A549 (cell line): ENCODE measurements around the gene SLC19A1. TPM values are rescaled to one million over a fixed set of nuclear protein-coding genes. Genes with fewer than 3 reads are reported as not detected.

Experiments
- ATAC-seq, 2 experiments: fragments of 200-7000 bp in 1 of 2; fragments of >200 bp in 1 of 2; cut with Nextera tagmentation in 1 of 2; cut with Tn5 transposase in 1 of 2; 3 replicates each; pipeline versions ENCODE4 v1.8.0 to v1.9.1; 2018 to 2020; ENCODE audit warnings: mild to moderate bottlenecking in 1 of 2, moderate library complexity in 1 of 2
- CTCF ChIA-PET: fragments of 300-600 bp; sonication (Branson Sonifier 250); formaldehyde crosslinking; extraction: SDS; loops from one replicate; lab custom pipeline; 2021; ENCODE audit warnings: antibody characterized with exemption, inconsistent platforms; lab: Yijun Ruan, JAX
- POLR2A ChIA-PET: fragments of 350-600 bp; formaldehyde crosslinking; extraction: SDS; loops from one replicate; lab custom pipeline; 2021; ENCODE audit warnings: antibody characterized with exemption, inconsistent platforms; lab: Yijun Ruan, JAX
- DNase-seq, 2 experiments: peaks; one replicate each; pipeline versions ENCODE4 v3.0.0 to v3.0.0-alpha.2; 2011 to 2016; ENCODE audit warnings: low read depth in 1 of 2, low spot score in 1 of 2
- FAIRE-seq: peaks from 2 replicates; lab custom pipeline; 2011; peaks lifted over from hg19 to GRCh38; lab: Jason Lieb, UNC
- H3K27ac ChIP-seq, 2 experiments: fragments of >200 bp; sonication (Bioruptor Twin); formaldehyde crosslinking; 3 replicates each; pipeline ENCODE4 v1.5.1; 2016 to 2017
- H3K4me1 ChIP-seq: fragments of >200 bp; sonication (Bioruptor Twin); formaldehyde crosslinking; 3 replicates; pipeline ENCODE4 v1.6.1; 2016
- H3K4me2 ChIP-seq: fragments of >200 bp; sonication (Bioruptor Twin); formaldehyde crosslinking; 3 replicates; pipeline ENCODE4 v1.6.1; 2016
- H3K4me3 ChIP-seq: fragments of >200 bp; sonication (Bioruptor Twin); formaldehyde crosslinking; 3 replicates; pipeline ENCODE4 v1.5.1; 2016
- H3K9me3 ChIP-seq: fragments of >200 bp; sonication (Bioruptor Twin); formaldehyde crosslinking; 3 replicates; pipeline ENCODE4 v1.6.1; 2016
- CBX2 ChIP-seq: fragments of 200-600 bp; sonication (generic); IDR thresholded peaks from 2 replicates; pipeline ENCODE4 v1.6.1; 2016; ENCODE audit warnings: low read depth, mild to moderate bottlenecking, borderline replicate concordance
- EHMT2 ChIP-seq: fragments of 200-600 bp; sonication (generic); IDR thresholded peaks from 2 replicates; pipeline ENCODE4 v1.6.1; 2016; ENCODE audit warnings: antibody characterized with exemption, low read depth, mild to moderate bottlenecking, moderate library complexity
- ESRRA ChIP-seq: fragments of 150-350 bp; IDR thresholded peaks from 2 replicates; pipeline ENCODE4 v1.6.1; 2014; ENCODE audit warnings: mild to moderate bottlenecking, low read length, borderline replicate concordance
- FOXS1 ChIP-seq: fragments of 250-450 bp; sonication (Bioruptor Pico); IDR thresholded peaks from 2 replicates; pipeline ENCODE4 v1.5.0; 2020; ENCODE audit warnings: mild to moderate bottlenecking, moderate library complexity
- HOXB13 ChIP-seq: fragments of 250-450 bp; sonication (Bioruptor Pico); IDR thresholded peaks from 2 replicates; pipeline ENCODE4 v1.5.0; 2020; ENCODE audit warnings: low read depth, mild to moderate bottlenecking, moderate library complexity
- JUNB ChIP-seq: fragments of >200 bp; sonication (Bioruptor Twin); formaldehyde crosslinking; IDR thresholded peaks from 2 replicates; pipeline ENCODE4 v1.6.1; 2016
- KDM5A ChIP-seq: fragments of 200-600 bp; sonication (generic); IDR thresholded peaks from 2 replicates; pipeline ENCODE4 v1.6.1; 2016; ENCODE audit warnings: antibody characterized with exemption, mild to moderate bottlenecking
- MAFK ChIP-seq: fragments of 450-650 bp; IDR thresholded peaks from 2 replicates; pipeline ENCODE4 v1.6.1; 2014; ENCODE audit not compliant: partially characterized antibody
- MAZ ChIP-seq: fragments of 150-350 bp; IDR thresholded peaks from 2 replicates; pipeline ENCODE4 v1.6.1; 2014; ENCODE audit warnings: antibody characterized with exemption, low read depth, low read length, borderline replicate concordance
- MYC ChIP-seq: IDR thresholded peaks from 2 replicates; pipeline ENCODE4 v1.6.1; 2012; ENCODE audit warnings: mild to moderate bottlenecking, inconsistent platforms, low read length, improper control_type of control experiment, borderline replicate concordance
- NFE2L2 ChIP-seq: fragments of 150-350 bp; conservative IDR thresholded peaks from 2 replicates; pipeline ENCODE4 v1.6.1; 2014; ENCODE audit warnings: low read length
- POLR2A ChIP-seq: IDR thresholded peaks from 2 replicates; pipeline ENCODE4 v1.6.1; 2012; ENCODE audit warnings: mild to moderate bottlenecking, low read length
- POLR2AphosphoS2 ChIP-seq: conservative IDR thresholded peaks from 2 replicates; pipeline ENCODE4 v1.6.1; 2012; ENCODE audit warnings: low read length, improper control_type of control experiment, inconsistent platforms
- RAD21 ChIP-seq, 2 experiments: fragments of >200 bp in 1 of 2; sonication (Bioruptor Twin) in 1 of 2; formaldehyde crosslinking in 1 of 2; IDR thresholded peaks in 1 of 2; conservative IDR thresholded peaks in 1 of 2; 2 replicates in 1 of 2; 3 replicates in 1 of 2; pipeline ENCODE4 v1.6.1; 2012 to 2018; ENCODE audit warnings: inconsistent platforms in 1 of 2
- RFX5 ChIP-seq: fragments of 450-650 bp; IDR thresholded peaks from 2 replicates; pipeline ENCODE4 v1.7.1; 2014; ENCODE audit warnings: antibody characterized with exemption, mild to moderate bottlenecking, moderate library complexity
- TP53 ChIP-seq: fragments of 250-450 bp; sonication (Bioruptor Pico); IDR thresholded peaks from 2 replicates; pipeline ENCODE4 v1.5.0; 2021; ENCODE audit warnings: mild to moderate bottlenecking, moderate library complexity
- ZC3H11A ChIP-seq: fragments of 450-650 bp; IDR thresholded peaks from 2 replicates; pipeline ENCODE4 v1.6.1; 2014; ENCODE audit warnings: antibody characterized with exemption, mild to moderate bottlenecking
- ZFP36 ChIP-seq: fragments of 450-650 bp; IDR thresholded peaks from 2 replicates; pipeline ENCODE4 v1.6.1; 2014; ENCODE audit warnings: borderline replicate concordance; ENCODE audit not compliant: partially characterized antibody
- ZNF302 ChIP-seq: fragments of 250-450 bp; sonication (Bioruptor Pico); IDR thresholded peaks from 2 replicates; pipeline ENCODE4 v1.9.0; 2021; ENCODE audit warnings: inconsistent platforms, mild to moderate bottlenecking, moderate library complexity
- WGBS: methylation state at CpG from one replicate; pipeline ENCODE4 v1.1.6; 2017; ENCODE audit errors: missing lambda C conversion rate; 5-methylcytosine and 5-hydroxymethylcytosine counted together
- polyA plus RNA-seq, 4 experiments: library from polyadenylated mRNA; depleted of rRNA in 3 of 4; stranded (reverse); fragments of >200 nt; fragmentation: RNase III in 1 of 4; extraction: RNeasy Plus Mini Kit Qiagen cat#74134 plus additional on column Dnase treatment in 1 of 4; gene quantifications; 2 replicates in 3 of 4; 3 replicates in 1 of 4; pipeline ENCODE4 v1.2.3, GENCODE V29; 2011 to 2017
- TF ChIP-seq, protein P1 (sequence below): IDR thresholded peaks from 2 replicates; pipeline ENCODE4 v1.6.1; 2012
- TF ChIP-seq, protein P2 (sequence below): fragments of 250-450 bp; sonication (Bioruptor Pico); IDR thresholded peaks from 2 replicates; pipeline ENCODE4 v1.5.0; 2021; ENCODE audit warnings: mild to moderate bottlenecking, moderate library complexity, borderline replicate concordance
- TF ChIP-seq, protein P3 (sequence below): fragments of 150-350 bp; IDR thresholded peaks from 2 replicates; pipeline ENCODE4 v1.6.1; 2014; ENCODE audit warnings: low read depth, mild to moderate bottlenecking, low read length
- TF ChIP-seq, protein P4 (sequence below): fragments of 450-650 bp; IDR thresholded peaks from 2 replicates; pipeline ENCODE4 v1.6.1; 2014; ENCODE audit warnings: antibody characterized with exemption
- TF ChIP-seq, protein P5 (sequence below): fragments of 200-600 bp; sonication (generic); IDR thresholded peaks from 2 replicates; pipeline ENCODE4 v1.6.1; 2016; ENCODE audit warnings: antibody characterized with exemption, mild to moderate bottlenecking, moderate library complexity

Gene SLC19A1
- polyA plus RNA-seq, 2 of the 4 experiments (the other 2 are of a cell fraction): 9.8 to 14.0 TPM

DNA sequence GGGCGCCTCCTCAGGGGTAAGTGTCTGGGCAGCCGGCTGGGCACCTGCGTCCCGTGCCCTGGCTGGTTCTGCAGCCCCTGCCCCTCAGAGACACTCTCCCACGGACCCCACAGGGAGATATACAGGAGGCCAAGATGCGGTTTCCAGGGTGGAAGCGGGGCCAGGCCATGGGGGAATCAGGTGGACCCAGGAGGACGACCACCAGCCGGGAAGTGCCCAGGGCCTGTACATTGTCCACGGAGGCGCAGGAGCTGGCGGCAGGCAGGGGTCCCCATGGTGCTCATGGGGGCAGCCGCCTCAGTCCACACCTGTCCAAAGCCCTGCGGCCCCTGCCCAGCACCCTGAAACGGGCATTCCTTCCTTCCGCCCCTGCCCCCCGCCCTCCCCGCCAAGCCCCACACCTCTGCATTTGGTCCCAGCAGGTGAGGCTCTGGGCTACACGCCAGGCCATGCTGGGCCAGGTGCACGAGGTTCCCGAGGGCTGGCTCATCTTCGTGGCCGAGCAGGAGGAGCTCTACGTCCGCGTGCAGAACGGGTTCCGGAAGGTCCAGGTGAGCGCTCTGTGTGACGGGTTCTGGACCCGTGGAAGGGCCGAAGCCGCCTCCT is 36.7 kb downstream of the SLC19A1 start:
- FAIRE-seq (no peak), DNase-seq (no peak)
- CTCF ChIA-PET: interaction anchor here (0.6 kb wide), 1 partner anchor 140 kb away, joined by 4 read pairs; no protein-coding TSS in a partner anchor
- Histone ChIP-seq H3K4me3 (no peak overlapping the region), H3K27ac (no peak overlapping the region), H3K9me3 (no peaks in the 10 kb centered on the region), H3K4me1 (no peaks in the 10 kb centered on the region), H3K4me2 (no peak overlapping the region)
- TF ChIP-seq ZNF302 (CRISPR knock-in tag) (no peak), MAZ (no peak), RFX5 (no peak), ZC3H11A (no peak), POLR2A (no peak), EHMT2 (no peak), CBX2 (no peak), HOXB13 (CRISPR knock-in tag) (no peak), ESRRA (no peak), JUNB (no peak), ZFP36 (no peak), KDM5A (no peak)
- TF ChIP-seq, protein P1, sequence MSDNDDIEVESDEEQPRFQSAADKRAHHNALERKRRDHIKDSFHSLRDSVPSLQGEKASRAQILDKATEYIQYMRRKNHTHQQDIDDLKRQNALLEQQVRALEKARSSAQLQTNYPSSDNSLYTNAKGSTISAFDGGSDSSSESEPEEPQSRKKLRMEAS: no peak
- TF ChIP-seq, protein P2, sequence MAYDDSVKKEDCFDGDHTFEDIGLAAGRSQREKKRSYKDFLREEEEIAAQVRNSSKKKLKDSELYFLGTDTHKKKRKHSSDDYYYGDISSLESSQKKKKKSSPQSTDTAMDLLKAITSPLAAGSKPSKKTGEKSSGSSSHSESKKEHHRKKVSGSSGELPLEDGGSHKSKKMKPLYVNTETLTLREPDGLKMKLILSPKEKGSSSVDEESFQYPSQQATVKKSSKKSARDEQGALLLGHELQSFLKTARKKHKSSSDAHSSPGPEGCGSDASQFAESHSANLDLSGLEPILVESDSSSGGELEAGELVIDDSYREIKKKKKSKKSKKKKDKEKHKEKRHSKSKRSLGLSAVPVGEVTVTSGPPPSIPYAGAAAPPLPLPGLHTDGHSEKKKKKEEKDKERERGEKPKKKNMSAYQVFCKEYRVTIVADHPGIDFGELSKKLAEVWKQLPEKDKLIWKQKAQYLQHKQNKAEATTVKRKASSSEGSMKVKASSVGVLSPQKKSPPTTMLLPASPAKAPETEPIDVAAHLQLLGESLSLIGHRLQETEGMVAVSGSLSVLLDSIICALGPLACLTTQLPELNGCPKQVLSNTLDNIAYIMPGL (CRISPR knock-in tag): no peak
- TF ChIP-seq, all 56 proteins: peak for 0
- ATAC-seq: no peak
- POLR2A ChIA-PET: no interaction called here
- WGBS: 89% methylated on average over 15 of the region's 33 CpGs

DNA sequence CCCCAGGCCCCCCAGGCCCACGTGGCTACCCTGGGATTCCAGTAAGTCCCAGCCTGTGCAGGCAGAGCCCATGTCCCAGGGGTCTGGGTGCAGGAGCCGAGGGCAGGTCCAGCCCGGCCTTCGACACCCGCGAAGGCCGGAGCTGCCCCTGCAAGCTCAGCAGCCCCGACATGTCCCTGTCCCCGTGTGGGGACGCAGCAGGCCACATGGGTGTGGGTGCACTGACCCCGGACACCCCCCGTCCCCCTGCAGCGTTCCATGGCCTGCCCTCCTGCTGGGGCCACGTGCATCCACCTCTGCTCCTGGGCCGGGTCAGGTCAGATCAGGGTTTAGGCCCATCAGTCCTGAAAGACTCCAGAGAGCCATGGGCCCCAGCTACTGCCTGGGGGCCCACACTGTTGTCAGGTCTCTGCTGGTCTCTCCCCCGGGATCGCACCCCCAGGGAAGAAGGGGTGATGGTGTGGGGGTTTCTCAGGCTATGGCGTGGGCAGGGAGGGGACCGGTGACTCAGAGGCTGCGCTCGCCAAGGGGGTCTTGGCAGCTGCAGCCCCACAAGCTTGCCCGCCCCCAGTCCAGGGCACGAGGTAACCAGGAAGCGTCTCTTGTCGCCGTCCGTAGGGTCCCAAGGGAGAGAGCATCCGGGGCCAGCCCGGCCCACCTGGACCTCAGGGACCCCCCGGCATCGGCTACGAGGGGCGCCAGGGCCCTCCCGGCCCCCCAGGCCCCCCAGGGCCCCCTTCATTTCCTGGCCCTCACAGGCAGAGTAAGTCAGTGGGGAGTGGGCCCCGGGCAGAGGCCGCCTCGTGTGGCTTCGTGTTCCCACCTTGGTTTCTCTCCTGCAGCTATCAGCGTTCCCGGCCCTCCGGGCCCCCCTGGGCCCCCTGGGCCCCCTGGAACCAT is 37.5 kb downstream of the SLC19A1 start:
- WGBS: 94% methylated on average over 6 of the region's 41 CpGs
- CTCF ChIA-PET: interaction anchor here (0.6 kb wide), 1 partner anchor 141 kb away, joined by 4 read pairs; no protein-coding TSS in a partner anchor
- Histone ChIP-seq H3K4me1 (no peaks in the 10 kb centered on the region), H3K27ac (no peak overlapping the region), H3K9me3 (no peaks in the 10 kb centered on the region), H3K4me2 (no peak overlapping the region), H3K4me3 (no peak overlapping the region)
- FAIRE-seq (no peak), ATAC-seq (no peak), DNase-seq (no peak)
- POLR2A ChIA-PET: no interaction called here
- TF ChIP-seq RAD21 (conservative IDR thresholded peaks at IDR 0.05 in 1 of 2, IDR thresholded peaks at IDR 0.05 in 1 of 2) (no peak), HOXB13 (CRISPR knock-in tag) (no peak), POLR2AphosphoS2 (no peak), MYC (no peak), ZFP36 (no peak), NFE2L2 (no peak), FOXS1 (CRISPR knock-in tag) (no peak), TP53 (CRISPR knock-in tag) (no peak), MAFK (no peak), RFX5 (no peak), ESRRA (no peak)
- TF ChIP-seq, protein P3, sequence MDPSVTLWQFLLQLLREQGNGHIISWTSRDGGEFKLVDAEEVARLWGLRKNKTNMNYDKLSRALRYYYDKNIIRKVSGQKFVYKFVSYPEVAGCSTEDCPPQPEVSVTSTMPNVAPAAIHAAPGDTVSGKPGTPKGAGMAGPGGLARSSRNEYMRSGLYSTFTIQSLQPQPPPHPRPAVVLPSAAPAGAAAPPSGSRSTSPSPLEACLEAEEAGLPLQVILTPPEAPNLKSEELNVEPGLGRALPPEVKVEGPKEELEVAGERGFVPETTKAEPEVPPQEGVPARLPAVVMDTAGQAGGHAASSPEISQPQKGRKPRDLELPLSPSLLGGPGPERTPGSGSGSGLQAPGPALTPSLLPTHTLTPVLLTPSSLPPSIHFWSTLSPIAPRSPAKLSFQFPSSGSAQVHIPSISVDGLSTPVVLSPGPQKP: no peak
- TF ChIP-seq, protein P2 (CRISPR knock-in tag): no peak
- TF ChIP-seq, protein P4, sequence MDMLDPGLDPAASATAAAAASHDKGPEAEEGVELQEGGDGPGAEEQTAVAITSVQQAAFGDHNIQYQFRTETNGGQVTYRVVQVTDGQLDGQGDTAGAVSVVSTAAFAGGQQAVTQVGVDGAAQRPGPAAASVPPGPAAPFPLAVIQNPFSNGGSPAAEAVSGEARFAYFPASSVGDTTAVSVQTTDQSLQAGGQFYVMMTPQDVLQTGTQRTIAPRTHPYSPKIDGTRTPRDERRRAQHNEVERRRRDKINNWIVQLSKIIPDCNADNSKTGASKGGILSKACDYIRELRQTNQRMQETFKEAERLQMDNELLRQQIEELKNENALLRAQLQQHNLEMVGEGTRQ: no peak
- TF ChIP-seq, protein P5, sequence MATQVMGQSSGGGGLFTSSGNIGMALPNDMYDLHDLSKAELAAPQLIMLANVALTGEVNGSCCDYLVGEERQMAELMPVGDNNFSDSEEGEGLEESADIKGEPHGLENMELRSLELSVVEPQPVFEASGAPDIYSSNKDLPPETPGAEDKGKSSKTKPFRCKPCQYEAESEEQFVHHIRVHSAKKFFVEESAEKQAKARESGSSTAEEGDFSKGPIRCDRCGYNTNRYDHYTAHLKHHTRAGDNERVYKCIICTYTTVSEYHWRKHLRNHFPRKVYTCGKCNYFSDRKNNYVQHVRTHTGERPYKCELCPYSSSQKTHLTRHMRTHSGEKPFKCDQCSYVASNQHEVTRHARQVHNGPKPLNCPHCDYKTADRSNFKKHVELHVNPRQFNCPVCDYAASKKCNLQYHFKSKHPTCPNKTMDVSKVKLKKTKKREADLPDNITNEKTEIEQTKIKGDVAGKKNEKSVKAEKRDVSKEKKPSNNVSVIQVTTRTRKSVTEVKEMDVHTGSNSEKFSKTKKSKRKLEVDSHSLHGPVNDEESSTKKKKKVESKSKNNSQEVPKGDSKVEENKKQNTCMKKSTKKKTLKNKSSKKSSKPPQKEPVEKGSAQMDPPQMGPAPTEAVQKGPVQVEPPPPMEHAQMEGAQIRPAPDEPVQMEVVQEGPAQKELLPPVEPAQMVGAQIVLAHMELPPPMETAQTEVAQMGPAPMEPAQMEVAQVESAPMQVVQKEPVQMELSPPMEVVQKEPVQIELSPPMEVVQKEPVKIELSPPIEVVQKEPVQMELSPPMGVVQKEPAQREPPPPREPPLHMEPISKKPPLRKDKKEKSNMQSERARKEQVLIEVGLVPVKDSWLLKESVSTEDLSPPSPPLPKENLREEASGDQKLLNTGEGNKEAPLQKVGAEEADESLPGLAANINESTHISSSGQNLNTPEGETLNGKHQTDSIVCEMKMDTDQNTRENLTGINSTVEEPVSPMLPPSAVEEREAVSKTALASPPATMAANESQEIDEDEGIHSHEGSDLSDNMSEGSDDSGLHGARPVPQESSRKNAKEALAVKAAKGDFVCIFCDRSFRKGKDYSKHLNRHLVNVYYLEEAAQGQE: no peak
